Hematopoietic multipotent progenitor cell treated with erythropoietin and hydrocortisone succinate and interleukin-3 and kit ligand, for 17 days (in vitro differentiated cells): ENCODE results near the gene EPHB1.

Experiments
- DNase-seq: peaks from one replicate; pipeline ENCODE4 v3.0.0-alpha.2; 2015; ENCODE audit warnings: low spot score

The EPHB1 gene

GRCh38 chr3:134809427-134810051 lies 14.5 kb downstream of the EPHB1 start:
- DNase-seq: no peak

- DNase-seq: no peak
These were observed 15.0 kb downstream of the EPHB1 start for GRCh38 chr3:134810052-134810435.

- no peak for DNase-seq
These were observed 15.8 kb downstream of the EPHB1 start for GRCh38 chr3:134810850-134811249.

GRCh38 chr3:134813618-134814017 lies 18.6 kb downstream of the EPHB1 start:
- no peak for DNase-seq

- DNase-seq: no peak
These were observed 20.5 kb downstream of the EPHB1 start for GRCh38 chr3:134815519-134815918.

GRCh38 chr3:134816623-134817022 lies 21.6 kb downstream of the EPHB1 start:
- DNase-seq: no peak

GRCh38 chr3:134817297-134817696 lies 22.2 kb downstream of the EPHB1 start:
- DNase-seq: no peak

GRCh38 chr3:134820994-134821393 lies 25.9 kb downstream of the EPHB1 start:
- DNase-seq: no peak

- no peak for DNase-seq
These were observed 27.0 kb downstream of the EPHB1 start for GRCh38 chr3:134822090-134822489.

- DNase-seq: no peak
These were observed 28.6 kb downstream of the EPHB1 start for GRCh38 chr3:134823679-134824078.

GRCh38 chr3:134824791-134825190 lies 29.7 kb downstream of the EPHB1 start:
- no peak for DNase-seq

GRCh38 chr3:134827213-134827612 lies 32.2 kb downstream of the EPHB1 start:
- DNase-seq: no peak

GRCh38 chr3:134829721-134830120 lies 34.7 kb downstream of the EPHB1 start:
- no peak for DNase-seq

GRCh38 chr3:134832585-134832984 lies 37.5 kb downstream of the EPHB1 start:
- DNase-seq: no peak

GRCh38 chr3:134833453-134834163 lies 38.5 kb downstream of the EPHB1 start:
- no peak for DNase-seq

- DNase-seq: no peak
These were observed 41.9 kb downstream of the EPHB1 start for GRCh38 chr3:134836921-134837320.

GRCh38 chr3:134838599-134838998 lies 43.5 kb downstream of the EPHB1 start:
- DNase-seq: peak; percentile 11

GRCh38 chr3:134839422-134839821 lies 44.4 kb downstream of the EPHB1 start:
- DNase-seq: no peak

- DNase-seq: no peak
These were observed 44.9 kb downstream of the EPHB1 start for GRCh38 chr3:134839990-134840389.

GRCh38 chr3:134840459-134840858 lies 45.4 kb downstream of the EPHB1 start:
- no peak for DNase-seq

GRCh38 chr3:134846084-134846483 lies 51.0 kb downstream of the EPHB1 start:
- no peak for DNase-seq

- no peak for DNase-seq
These were observed 51.9 kb downstream of the EPHB1 start for GRCh38 chr3:134846911-134847317.

- no peak for DNase-seq
These were observed 52.3 kb downstream of the EPHB1 start for GRCh38 chr3:134847349-134847748.

- no peak for DNase-seq
These were observed 54.5 kb downstream of the EPHB1 start for GRCh38 chr3:134849561-134849960.
